ENCODE data around the gene MIEF1.

DNA sequence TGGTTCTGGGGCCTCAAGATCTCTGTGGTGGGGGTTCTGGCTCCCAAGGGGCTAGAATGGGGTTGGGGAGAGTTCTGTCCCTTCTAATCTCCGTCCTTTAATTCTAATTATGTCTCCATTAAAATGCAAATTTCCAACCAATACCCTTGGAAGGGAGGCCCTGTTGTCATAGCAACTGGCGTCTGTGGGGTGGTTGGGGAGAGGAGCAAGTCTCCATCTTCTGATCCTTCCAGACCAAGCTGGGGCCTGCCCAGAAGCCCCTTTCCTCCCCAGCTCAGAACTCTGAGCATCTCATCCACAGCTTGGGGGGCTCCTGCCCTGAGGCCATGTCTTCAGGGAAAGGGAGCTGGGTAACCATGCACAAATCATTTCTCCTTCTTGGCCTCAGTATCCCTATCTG lies 35.9 kb downstream of the MIEF1 start:
- TF ChIP-seq, protein P1, sequence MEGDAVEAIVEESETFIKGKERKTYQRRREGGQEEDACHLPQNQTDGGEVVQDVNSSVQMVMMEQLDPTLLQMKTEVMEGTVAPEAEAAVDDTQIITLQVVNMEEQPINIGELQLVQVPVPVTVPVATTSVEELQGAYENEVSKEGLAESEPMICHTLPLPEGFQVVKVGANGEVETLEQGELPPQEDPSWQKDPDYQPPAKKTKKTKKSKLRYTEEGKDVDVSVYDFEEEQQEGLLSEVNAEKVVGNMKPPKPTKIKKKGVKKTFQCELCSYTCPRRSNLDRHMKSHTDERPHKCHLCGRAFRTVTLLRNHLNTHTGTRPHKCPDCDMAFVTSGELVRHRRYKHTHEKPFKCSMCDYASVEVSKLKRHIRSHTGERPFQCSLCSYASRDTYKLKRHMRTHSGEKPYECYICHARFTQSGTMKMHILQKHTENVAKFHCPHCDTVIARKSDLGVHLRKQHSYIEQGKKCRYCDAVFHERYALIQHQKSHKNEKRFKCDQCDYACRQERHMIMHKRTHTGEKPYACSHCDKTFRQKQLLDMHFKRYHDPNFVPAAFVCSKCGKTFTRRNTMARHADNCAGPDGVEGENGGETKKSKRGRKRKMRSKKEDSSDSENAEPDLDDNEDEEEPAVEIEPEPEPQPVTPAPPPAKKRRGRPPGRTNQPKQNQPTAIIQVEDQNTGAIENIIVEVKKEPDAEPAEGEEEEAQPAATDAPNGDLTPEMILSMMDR (IDR thresholded peaks at IDR 0.05), result no peak
- no peak for TF ChIP-seq POLR2AphosphoS5 (IDR thresholded peaks at IDR 0.05)
- no peak for TF ChIP-seq POLR2A (IDR thresholded peaks at IDR 0.05; ENCODE audit: low read depth)
- TF ChIP-seq EP300 (IDR thresholded peaks at IDR 0.05), result no peak

Measured in esophagus muscularis mucosa (tissue), 4 donors.